Activated naive CD4-positive, alpha-beta T cell treated with anti-CD3 and anti-CD28 coated beads, Interleukin-2, amount 50 U/mL, for 72 hours (primary cell): Measurements from ENCODE around the gene ELMO1. TPM values are rescaled to one million over a fixed set of nuclear protein-coding genes. Genes with fewer than 3 reads are reported as not detected.

Source experiments
- ATAC-seq, 2 donors: fragments of 150-1000 bp; cut with Tn5 transposase; 2 replicates each; pipeline ENCODE4 v1.10.0; 2021; ENCODE audit warnings: mild to moderate bottlenecking in 2 of 2, moderate library complexity in 2 of 2
- DNase-seq, 2 donors: peaks; one replicate each; pipeline ENCODE4 v3.0.0; 2021 to 2022; ENCODE audit warnings: low spot score in 2 of 2
- H3K27ac Mint-ChIP-seq, 2 donors: one replicate each; pipeline ENCODE4 v1.8.0; 2022; ENCODE audit warnings: mild to moderate bottlenecking in 2 of 2, mixed read lengths in 2 of 2
- H3K36me3 Mint-ChIP-seq, 2 donors: one replicate each; pipeline ENCODE4 v1.8.0; 2022; ENCODE audit warnings: mixed read lengths in 2 of 2
- H3K9me3 Mint-ChIP-seq, 2 donors: one replicate each; pipeline ENCODE4 v1.8.0; 2022; ENCODE audit warnings: mixed read lengths in 2 of 2
- total RNA-seq, 2 donors: library from RNA; stranded (reverse); gene quantifications; one replicate each; pipeline ENCODE4 v1.2.3, GENCODE V29; 2022

Gene ELMO1
- total RNA-seq, 2 donors from 2014 or later: 137 to 167 TPM

DNA sequence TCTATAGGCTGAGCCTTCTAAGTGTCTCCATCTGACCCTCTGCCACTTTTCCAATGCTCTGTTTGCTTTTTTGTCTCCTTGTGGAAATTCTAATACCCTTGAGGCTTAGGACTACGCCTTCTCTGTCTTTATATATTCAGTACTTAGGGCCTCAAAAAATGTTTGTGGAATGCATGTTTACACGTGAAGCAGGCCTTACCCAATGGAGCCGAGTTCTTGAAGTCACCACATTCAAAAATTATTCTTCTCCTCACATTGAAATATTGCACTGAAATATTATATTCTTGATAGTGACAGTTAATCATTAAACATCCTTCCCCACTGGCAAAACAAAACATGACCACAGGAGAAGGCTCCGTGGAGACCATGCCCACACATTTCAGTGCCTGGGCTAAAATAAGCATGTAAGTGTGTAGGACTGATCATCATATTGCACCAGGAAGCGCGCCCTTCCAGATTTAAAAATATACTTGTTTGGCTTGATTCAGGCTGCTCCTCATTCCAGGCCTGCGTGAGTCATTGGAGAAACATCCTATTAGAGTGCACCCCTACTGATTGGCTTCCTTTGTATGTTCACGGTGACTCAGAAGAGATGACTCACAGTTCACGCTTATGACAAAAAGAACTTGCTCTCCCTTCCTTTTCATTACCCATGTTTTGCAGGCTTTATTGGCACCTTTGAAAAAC is 416.9 kb downstream of the ELMO1 start:
- peak; percentile 51 to 56 for DNase-seq
- Mint-ChIP-seq H3K36me3 (peaks cover 24 to 41% of the 10 kb centered on the region in 2 donors), H3K9me3 (peaks cover 0 to 5% of the 10 kb centered on the region in 2 donors), H3K27ac (peak overlapping the region; percentile 54 to 78)
- ATAC-seq: peak; percentile 76 to 97

DNA sequence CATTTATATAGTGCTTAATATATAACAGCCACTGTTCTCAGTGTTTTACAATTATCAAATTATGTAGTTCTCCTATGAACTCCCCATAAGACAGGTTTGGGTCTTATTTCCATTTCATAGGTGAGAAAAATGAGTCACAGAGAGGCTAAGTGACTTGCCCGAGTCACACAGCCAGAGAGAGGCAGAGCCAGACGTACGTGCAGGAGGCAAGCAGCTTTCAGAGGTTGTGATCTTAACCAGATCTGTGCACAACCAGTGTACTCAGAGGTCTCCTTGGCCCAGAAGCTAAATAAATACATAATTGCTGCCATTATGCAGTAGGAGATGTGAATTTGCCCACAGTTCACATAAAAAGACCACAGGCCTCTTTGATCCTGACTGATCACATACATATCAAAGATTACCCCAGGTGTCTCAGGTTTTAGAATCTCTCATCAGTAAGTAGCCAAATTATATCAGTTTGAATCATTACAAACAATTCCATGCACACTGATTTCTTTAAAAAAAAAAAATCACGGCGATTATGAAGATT is 419.7 kb downstream of the ELMO1 start:
- H3K27ac Mint-ChIP-seq: peak overlapping the region; percentile 10 to 72
- ATAC-seq (peak; percentile 79 to 92), DNase-seq (peak in 1 of 2 donors; percentile 49)
- H3K36me3 Mint-ChIP-seq: peaks cover 34 to 40% of the 10 kb centered on the region in 2 donors
- H3K9me3 Mint-ChIP-seq: peaks cover 0 to 5% of the 10 kb centered on the region in 2 donors

DNA sequence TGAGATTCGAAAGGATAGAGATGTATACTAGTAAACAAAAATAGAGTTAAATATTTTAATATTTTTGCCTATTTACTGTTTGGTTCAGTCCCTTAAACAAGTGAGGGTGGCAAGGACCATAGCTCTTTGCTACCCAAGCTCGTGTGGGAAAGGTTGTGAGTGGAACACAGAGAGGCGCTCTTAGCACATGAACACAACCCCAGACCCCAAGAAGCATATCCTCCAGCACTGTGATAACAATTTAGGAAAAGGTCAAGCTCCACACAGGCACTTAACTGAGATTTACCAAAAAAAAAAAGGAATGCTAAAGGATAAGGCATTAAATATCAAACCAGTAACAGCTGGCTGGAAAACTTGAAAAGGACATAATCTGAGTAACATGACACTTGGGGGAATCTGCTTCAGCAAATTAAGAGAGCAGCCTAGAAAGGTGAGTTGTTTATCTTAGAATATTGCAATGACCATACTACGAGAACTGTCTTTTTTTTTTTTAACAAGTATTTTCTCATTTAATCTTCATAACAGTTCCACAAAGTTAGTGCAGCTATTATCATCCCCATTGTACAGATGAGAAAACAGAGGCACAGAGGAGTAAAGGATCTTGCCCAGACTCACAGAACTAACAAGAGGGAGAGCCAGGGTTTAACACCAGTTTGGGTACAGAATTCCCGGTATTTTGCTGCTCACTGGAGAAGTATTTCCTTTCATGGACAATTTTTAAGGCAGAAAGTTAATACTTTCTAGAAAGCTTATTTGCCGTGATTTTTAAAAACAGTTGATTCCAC is 420.9 kb downstream of the ELMO1 start:
- Mint-ChIP-seq H3K9me3 (peaks cover 0 to 5% of the 10 kb centered on the region in 2 donors), H3K36me3 (peaks cover 30 to 36% of the 10 kb centered on the region in 2 donors), H3K27ac (no peak overlapping the region)
- DNase-seq (no peak), ATAC-seq (no peak)

DNA sequence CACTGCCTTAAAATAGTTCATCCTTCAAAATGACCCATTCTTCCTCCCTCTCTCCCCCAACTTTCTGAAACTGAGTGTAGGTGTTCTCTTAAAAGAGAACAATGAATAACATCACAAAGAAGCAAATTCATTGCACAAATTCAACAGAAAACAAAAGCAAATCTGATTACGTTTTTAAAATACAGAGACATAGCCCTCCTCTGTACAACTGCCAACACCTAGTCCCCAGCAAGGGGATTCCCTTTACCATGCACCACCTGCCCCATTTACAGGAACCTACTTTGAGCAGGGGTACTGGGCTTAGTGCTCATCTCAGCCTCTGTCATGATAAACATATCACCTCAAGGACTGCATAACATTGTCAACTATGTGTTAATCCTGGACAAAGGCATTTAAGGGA is 421.6 kb downstream of the ELMO1 start:
- DNase-seq (no peak), ATAC-seq (no peak)
- Mint-ChIP-seq H3K27ac (peak overlapping the region in 1 of 2 donors; percentile 78), H3K36me3 (peaks cover 28 to 32% of the 10 kb centered on the region in 2 donors), H3K9me3 (peaks cover 0 to 5% of the 10 kb centered on the region in 2 donors)

DNA sequence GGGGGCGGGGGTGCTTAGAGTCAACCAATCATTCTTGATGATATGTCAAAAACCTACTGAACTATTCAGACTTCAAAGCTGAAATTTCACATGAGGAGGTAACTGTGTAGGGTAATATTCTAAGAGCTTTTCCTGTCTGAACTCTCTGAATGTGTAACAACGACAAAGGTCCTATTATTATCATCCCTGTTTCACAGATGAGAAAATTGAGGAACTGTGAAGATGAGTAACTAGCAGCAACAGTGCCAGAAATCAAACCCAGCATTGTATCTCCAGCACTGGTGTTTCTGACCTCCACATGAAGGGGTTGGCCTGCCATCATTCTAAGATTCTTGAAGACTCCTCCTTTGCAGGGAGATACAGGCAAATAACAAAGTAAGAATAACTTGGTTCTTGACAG is 429.7 kb downstream of the ELMO1 start:
- Mint-ChIP-seq H3K27ac (no peak overlapping the region), H3K9me3 (peaks cover 0 to 9% of the 10 kb centered on the region in 2 donors), H3K36me3 (peaks cover 10 to 48% of the 10 kb centered on the region in 2 donors)
- no peak for DNase-seq
- ATAC-seq: no peak

DNA sequence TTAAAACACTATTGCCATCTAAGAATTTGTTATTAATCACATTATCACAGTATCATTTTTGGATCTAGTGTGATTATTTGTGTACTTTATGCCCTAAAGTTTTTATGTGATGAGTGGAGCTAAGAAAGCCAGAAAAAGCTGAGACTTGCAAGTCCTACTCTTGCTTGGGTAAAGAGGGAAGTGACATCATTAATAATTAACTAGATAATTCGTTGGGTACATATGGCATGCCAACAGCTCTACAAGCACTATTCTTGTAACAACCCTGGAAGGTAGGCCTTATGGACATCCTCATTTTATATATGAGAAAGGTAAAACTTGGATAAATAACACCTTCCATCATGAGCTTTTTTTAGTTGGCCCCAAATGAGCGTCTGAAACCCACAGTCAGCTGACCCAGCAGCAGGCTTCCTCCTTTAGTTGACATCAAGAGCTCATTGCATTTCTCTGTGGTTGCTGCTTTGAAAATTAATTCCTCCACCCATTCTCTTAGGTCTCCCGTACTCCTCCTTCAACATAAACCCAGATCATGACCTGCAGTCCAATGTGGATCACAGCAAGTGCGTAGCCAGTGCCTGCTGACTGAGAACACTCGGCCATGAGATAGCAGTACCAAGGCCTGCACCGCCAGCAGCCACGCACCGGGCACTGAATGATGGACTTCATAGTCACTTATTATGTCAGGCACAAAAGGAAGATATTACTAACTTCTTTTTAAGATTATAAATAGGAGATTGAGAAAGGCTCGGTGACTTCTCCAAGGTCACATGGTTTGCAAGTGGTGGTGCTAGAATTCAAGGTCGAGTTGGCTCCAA is 432.4 kb downstream of the ELMO1 start:
- Mint-ChIP-seq H3K36me3 (peaks cover 25 to 47% of the 10 kb centered on the region in 2 donors), H3K9me3 (peaks cover 0 to 9% of the 10 kb centered on the region in 2 donors), H3K27ac (no peak overlapping the region)
- ATAC-seq: no peak
- DNase-seq: no peak

DNA sequence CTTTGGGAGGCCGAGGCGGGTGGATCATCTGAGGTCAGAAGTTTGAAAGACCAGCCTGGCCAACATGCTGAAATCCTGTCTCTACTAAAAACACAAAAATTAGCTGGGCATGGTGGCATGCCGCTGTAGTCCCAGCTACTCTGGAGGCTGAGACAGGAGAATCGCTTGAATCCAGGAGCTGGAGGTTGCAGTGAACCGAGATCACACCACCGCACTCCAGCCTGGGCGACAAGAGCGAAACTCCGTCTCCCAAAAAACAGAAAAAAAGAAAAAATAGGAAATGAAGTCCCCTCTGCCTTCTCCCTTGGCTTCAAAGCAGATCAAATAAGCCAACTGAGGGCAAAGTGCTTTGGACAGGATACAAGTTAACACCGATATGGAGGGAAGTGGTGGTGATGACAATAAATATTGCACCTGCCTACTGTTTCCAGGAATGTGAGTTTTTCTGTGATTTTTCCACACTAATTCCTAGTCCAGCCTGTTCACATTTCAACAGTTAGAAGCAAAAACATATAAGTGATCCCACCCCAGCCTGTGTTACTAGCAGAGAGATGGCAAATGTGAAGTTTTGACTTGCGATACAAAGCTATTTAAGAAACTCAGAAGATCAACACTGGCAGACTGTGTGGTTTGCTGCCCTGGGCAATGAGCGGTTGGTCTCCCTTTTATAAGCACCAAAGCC is 433.2 kb downstream of the ELMO1 start:
- H3K36me3 Mint-ChIP-seq: peaks cover 25 to 47% of the 10 kb centered on the region in 2 donors
- ATAC-seq (no peak), DNase-seq (no peak)
- peaks cover 0 to 9% of the 10 kb centered on the region in 2 donors for H3K9me3 Mint-ChIP-seq
- H3K27ac Mint-ChIP-seq: no peak overlapping the region

DNA sequence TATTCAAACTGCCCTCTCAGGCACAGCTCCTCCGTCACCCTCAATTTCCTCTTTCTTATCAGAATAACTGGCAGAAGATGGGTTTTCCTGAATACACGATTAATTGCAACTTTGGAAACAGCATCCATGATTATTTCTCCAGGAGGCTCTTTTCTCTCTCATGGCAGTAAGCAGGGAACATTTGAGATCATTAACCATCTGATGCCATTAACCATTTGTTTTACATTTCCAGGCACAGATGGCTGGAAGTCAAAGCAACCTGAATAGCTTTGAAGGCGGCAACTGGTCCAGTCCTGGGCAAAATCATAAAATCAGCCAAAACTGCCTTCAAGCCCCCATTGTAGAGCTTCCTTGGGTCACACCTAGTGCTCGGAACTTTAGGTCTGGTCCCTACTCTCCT is 434.9 kb downstream of the ELMO1 start:
- DNase-seq: no peak
- peak overlapping the region in 1 of 2 donors; percentile 70 for H3K27ac Mint-ChIP-seq
- peaks cover 0 to 3% of the 10 kb centered on the region in 2 donors for H3K9me3 Mint-ChIP-seq
- peaks cover 18 to 42% of the 10 kb centered on the region in 2 donors for H3K36me3 Mint-ChIP-seq
- no peak for ATAC-seq

DNA sequence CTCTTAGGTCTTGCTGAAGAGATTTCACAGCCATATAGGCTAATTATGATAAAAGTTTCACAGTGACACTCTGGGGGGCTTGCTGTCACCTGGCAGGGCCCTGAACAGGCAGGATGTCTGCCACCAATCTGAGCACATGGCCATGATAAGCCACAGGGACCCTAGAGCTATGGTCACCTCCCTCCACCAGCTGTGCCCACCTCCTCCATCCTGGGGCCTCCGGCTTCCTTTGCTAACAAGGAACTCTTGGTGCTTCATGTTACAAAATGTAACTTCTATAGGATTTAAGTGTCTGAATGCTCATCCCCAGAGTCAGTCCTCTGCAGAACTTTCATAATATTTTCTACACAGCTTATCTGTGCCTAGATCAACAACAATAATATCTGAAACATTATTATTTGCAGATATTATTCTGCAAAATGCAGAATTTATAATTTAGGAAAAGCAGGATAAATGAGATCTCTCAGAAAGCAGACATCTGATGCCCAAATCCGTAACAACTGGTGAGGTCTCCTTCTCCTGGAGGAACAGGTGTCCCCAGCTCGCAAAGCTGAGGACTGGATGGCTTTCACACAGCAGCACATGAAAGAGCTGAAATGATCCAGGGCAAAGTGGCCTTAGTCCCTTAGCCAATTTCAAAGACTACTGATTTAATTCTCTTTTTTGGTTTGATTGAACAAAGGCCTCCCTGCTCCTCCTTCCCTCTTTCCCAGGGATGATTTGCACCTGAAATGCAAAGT is 437.3 kb downstream of the ELMO1 start:
- no peak for ATAC-seq
- H3K36me3 Mint-ChIP-seq: peaks cover 15 to 35% of the 10 kb centered on the region in 2 donors
- peak overlapping the region in 1 of 2 donors; percentile 67 for H3K27ac Mint-ChIP-seq
- H3K9me3 Mint-ChIP-seq: no peaks in the 10 kb centered on the region
- DNase-seq: no peak

DNA sequence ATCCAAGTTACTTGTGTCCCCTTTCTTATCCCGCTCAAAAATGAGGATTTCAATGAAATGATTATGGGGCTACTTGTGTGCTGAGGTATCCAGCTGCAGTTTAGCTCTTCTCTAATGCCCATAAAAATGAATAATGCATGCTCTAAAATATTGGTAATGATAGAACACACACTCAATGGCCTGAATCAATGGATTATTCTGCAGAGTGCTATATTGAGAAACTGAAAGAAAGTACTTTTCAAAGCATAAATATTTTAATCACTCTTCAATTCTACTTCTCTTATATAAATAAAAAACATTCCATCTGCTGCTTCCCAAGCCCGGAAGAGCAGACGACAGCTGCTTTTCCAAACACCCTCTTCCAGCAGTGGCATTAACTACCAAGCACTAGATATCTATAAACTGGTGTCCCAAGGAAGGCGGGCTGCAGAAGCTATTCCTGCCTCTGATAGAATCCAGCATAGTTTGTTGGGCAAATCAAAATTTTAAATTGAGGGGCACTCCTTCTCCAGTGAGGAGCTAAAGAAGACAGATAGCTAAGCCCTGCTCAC is 439.5 kb downstream of the ELMO1 start:
- ATAC-seq (no peak), DNase-seq (no peak)
- Mint-ChIP-seq H3K27ac (no peak overlapping the region), H3K9me3 (peaks cover 0 to 3% of the 10 kb centered on the region in 2 donors), H3K36me3 (peaks cover 17 to 40% of the 10 kb centered on the region in 2 donors)

DNA sequence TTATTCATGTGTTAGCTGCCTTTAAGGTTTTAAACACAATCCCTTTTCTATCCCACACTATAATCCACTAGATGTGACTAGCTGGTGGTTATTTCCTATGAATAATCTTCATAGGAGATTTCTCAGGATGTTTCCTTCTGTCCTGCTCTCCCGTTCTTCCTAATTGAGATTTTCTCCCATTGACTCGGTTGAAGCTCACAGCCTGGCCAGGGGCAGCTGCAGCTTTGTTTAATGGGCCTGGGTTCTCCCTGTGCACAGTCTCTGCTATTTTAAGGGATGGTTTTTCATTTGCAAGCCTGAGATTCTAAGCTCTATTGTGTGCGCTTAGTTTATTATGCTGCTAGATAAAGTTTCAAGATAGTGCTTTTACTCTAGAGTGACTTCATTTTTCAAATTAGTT is 441.0 kb downstream of the ELMO1 start:
- H3K27ac Mint-ChIP-seq: no peak overlapping the region
- peaks cover 15 to 48% of the 10 kb centered on the region in 2 donors for H3K36me3 Mint-ChIP-seq
- DNase-seq (no peak), ATAC-seq (no peak)
- H3K9me3 Mint-ChIP-seq: peaks cover 0 to 6% of the 10 kb centered on the region in 2 donors

DNA sequence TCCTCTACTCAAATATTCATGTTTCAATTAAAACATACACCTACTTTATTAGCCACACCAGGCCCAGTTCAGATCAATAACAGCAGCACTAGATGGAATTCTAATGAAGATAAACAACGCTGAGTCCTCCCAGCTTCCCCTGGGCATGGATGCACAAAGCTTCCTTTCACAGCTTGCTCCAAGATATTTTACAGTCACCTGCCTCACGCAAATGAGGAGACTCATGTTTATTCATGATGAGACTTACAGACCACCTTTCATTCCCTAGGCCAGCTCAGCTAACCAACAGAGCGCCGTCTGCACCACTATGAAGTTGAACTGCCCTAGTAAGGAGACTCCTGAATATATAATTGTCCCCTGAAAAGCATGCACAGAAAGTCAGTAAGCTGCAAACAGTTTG is 441.4 kb downstream of the ELMO1 start:
- Mint-ChIP-seq H3K27ac (no peak overlapping the region), H3K9me3 (peaks cover 0 to 6% of the 10 kb centered on the region in 2 donors), H3K36me3 (peaks cover 17 to 49% of the 10 kb centered on the region in 2 donors)
- DNase-seq (no peak), ATAC-seq (no peak)

DNA sequence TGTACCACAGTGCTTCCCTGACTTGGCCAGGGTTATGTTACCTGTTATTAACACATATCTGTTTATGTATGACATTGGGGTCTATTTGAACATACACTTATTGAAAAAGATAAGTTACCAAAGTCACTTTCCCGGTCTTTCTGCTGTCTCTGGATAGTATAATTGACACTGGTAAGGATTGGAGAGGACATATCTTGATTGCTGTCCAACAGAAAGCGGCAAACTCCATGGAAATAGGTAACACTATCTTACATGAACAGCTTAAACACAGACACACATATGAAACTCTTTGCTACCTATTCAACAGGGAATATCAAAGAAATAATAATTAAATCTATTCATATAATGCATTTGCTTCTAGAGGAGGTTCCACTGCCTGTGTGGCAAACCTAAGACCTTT is 441.9 kb downstream of the ELMO1 start:
- ATAC-seq: no peak
- H3K36me3 Mint-ChIP-seq: peaks cover 21 to 54% of the 10 kb centered on the region in 2 donors

DNA sequence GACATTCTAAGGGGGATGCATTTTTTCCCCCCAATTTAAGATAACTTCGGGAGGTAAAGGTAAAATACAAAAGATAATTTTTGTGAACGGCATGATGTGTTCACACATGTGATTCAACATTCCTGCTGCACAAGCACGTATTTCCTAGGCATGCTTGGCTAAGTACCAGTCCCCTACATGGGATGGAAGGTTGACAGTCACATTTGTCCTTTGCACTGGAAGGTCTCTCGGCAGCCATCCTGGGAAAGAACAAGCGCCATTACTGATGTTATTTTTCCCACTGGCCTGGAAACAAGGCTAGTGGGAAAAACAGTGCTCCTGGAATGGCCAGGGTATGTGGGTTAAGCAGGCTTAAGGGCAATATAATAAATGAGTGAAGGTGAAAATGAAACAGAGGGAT is 448.2 kb downstream of the ELMO1 start:
- DNase-seq: no peak
- Mint-ChIP-seq H3K9me3 (peaks cover 3 to 11% of the 10 kb centered on the region in 2 donors), H3K27ac (no peak overlapping the region), H3K36me3 (peaks cover 21 to 35% of the 10 kb centered on the region in 2 donors)
- ATAC-seq: no peak

More for the DNA sequence above, 441.9 kb downstream of the ELMO1 start:
- Mint-ChIP-seq H3K27ac (no peak overlapping the region), H3K9me3 (peaks cover 3 to 6% of the 10 kb centered on the region in 2 donors)
- DNase-seq: no peak
